HG03457 (cell line): ENCODE data around the gene STOML2.

ENCODE experiments used
- ATAC-seq: cut with Tn5 transposase; IDR thresholded peaks from one replicate; pipeline ENCODE4 v1.9.1; 2021; ENCODE audit warnings: moderate number of reproducible peaks; ENCODE audit not compliant: unreplicated experiment

STOML2 gene

DNA sequence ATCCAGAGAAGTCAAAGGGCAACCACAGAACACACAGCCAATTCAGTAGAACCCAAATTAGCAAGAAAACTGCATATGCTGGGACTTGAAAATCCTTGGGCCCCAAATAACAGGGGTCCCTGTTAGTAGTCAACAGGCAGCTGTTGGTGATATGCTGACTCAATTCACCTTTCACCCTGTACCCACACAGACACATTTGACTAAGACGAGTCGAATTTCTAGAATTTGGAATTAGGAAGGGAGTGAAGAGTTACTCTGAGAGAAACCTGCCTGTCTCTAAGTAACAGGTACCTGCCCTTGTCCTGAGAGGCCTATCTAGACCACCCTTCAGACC is 29.7 kb downstream of the STOML2 start:
- ATAC-seq = no peak

DNA sequence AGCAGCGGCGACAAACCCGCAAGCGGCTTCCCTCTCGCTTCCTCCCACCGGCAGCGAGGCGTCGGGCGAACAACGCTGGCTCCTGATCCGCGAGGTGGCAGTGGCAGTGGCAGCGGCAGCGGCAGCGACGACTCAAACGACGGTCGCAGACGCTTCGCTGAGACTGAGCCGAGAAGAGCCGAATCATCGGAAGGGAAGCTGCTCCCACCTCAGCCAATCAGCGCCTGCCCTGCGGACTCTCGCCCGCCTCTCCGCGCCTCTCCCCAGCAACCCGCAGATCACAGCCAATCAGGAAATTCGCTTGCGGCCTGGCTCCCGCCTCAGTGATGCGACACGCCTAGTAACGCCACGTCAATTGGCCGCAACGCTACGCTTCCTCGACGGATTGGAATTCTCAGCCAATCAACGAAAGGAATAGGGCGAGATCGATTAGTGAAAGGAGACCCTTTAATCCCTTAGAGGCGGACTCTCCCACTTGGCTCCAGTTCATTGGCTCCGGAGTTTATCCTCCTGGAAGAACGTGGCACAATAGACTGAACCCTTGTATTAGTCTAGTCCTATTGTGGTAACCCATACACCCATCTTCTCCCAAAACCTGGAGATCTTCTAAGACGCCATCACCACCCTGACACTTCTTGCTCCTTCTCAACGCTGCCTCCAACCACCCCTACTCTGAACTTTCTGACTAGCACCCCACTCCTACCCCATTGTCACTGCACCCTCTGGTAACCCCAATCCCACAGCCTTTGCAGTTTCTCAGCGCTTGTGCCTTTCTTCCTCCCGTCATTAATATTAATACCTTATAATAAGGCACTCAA is 30.3 kb downstream of the STOML2 start, which contains the start of gene VCP:
Gene VCP, minus strand, starts transcription at position 165 of the 818 bp plus-strand sequence. CDS start 272 bp downstream, outside the sequence.
- ATAC-seq = peak; percentile 64

DNA sequence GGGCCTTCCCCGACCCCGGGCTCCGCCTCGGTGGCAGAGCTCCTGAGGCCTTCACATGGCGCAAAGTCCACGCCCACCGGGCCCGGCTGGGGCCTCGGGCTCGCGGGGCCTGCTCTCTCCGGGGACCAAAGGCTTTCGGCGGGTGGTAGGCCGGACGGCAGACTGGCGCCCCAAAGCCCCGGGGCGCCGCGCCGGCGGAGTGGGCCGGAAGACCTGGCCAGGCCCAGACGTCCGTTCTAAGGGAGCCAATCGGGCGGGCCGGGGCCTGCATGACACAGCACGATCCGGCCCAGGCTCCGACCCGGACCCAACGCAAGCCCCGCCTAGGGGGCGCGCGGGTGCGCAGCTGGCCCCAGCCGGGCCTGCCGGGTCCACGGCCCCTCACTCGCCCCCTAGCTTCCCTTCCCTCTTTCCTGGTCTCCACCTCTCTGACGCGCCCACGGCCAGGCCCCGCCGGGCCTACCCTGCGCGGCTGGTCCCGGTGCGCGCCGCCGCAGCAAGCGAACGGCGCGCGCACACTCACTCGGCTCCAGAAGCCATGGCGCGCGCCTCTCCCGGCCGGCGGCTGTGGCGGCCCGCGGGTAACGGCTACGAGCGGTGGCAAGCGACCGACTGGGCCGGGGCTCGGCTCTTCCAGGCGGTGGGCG is 31.0 kb downstream of the STOML2 start:
- ATAC-seq = peak; percentile 33

DNA sequence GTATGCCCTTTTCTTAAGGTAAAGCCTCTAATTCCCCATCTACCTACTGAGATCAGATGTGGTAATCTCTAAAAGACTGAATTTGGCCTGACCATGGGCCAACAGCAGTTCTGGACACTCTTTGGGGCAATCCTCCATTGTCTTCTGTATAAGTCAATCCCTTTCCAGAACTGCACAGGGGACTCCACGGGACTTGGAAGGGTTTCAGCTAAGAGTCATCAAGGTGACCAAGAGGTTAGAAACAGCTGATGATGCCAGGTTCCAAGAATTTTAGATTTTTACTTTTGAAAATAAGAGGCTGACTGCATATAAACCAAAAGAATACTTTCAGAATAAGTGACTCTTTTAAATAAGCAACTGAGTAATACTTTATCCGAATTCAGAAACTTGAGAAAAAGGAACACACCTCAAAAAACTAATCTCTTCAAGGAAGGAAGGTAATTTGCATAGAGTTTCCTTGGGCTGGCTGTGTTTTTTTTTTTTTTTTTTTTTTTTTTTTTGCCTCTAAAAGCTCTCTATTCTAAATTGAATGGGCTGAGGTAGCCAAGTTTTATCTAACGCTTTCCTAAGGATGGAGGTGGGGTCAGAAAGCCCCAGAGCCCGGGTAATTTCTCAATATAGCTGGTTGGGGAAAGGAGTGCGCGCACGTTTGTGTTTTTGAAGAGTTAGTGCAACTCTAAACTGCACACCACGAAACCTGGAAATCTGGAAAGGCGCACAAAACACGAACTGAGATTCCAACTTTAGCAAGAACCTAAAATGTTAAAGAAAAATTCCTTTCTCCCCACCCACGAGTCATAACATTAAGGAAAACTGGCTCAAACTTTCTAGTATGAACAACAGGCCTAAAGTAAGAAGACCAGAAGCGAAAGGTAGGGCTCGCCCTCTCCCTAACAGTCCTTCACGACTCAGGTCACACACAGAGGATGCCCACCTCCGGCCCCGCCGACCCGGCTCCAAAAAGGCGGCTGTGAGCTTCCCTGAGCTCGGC is 31.8 kb downstream of the STOML2 start:
- no peak for ATAC-seq

DNA sequence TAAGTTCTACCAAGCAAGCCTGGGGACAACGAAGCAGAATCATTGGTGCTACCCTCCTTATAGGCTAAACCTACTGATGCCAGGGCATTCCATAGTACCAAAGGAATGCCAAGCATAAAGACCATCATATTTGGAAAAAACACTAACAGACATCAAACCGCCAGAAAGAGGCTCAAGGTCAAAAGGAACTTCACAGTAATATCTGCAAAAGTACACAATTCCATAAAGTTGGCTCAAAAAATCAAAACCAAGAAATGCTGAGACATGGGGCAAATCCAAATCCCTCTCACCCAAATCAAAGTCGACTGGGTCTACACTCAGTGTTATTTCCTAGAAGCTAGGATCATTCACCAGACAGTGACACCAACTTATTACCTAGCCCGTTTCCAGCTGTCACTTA is 33.9 kb downstream of the STOML2 start:
- no peak for ATAC-seq

DNA sequence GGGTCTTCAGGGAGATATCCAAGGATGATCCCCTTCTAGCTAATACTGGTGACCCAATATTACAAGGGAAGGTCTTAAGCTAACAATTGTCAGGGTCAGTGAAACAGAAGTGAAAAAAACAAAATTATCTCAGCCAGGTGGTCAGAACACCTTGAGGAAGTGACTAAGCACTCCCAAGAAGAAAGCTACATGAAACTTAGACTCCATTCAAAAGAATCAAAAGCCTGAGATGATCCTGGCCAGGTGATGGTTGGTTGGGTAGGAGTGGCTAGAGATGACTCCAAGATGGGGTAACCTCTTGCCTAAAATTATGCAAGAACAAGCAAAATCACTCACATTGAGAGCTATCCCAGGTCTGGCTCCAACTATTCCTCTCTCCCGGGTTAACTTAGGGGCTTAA is 35.9 kb downstream of the STOML2 start:
- no peak for ATAC-seq

DNA sequence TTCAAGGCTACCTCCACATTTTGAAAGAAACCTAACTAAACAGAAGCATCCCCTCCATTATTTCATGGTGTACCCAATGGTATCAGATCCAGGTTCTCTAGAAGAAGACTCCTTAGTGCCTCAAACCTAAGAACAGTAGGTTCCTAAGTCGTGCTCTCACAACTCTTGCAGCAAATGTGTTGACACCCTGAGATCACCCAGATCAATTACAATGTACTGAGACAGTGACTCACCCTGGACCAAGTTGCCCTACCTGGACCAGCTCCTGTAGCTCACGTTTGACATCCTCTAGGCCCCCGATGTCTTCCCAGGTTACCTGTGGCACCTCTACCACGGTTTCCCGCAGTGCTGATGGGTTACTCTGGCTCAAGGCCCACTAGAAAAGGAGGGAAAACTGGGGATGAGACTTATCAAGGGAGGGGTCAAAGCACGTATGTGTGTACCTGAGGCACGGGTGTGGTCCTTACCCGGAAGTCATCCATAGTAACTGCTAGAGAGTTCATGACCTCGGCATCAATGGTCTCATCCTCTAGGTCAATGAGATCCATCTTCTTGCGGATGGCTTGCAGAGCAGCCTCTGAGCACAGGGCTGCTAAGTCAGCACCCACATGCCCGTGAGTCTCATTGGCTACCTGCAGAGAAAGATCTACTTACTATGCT is 42.3 kb downstream of the STOML2 start:
- ATAC-seq = no peak

DNA sequence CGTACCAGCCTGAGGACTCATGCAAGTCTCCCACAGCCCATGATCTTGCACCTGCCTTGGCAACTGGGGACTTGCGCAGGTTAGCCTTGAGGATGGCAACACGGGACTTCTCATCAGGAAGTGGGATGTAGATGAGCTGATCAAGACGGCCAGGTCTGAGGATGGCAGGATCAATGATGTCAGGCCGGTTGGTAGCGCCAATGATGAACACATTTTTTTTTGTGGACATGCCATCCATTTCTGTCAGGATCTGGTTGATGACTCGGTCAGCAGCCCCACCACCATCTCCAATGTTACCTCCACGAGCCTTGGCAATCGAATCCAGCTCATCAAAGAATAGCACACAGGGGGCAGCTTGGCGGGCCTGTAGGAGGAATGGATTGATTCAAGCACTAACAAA is 43.5 kb downstream of the STOML2 start:
- ATAC-seq = no peak

DNA sequence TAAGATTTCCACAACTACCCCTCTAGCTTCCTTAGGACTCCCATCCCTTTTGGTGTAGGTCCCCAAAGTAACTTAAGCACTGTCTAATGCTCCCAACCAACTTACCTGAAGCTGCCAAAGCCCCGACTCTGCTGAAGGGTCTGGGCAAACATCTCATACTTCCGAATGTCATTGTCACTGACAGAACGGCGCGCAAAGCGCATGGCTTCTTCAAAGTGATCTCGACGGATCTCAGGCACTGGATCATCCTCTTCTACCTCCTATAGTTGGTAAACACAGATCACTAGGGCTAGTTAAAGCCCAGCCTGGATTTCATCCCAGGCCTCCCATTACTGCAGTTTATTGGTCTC is 45.7 kb downstream of the STOML2 start:
- ATAC-seq = no peak

DNA sequence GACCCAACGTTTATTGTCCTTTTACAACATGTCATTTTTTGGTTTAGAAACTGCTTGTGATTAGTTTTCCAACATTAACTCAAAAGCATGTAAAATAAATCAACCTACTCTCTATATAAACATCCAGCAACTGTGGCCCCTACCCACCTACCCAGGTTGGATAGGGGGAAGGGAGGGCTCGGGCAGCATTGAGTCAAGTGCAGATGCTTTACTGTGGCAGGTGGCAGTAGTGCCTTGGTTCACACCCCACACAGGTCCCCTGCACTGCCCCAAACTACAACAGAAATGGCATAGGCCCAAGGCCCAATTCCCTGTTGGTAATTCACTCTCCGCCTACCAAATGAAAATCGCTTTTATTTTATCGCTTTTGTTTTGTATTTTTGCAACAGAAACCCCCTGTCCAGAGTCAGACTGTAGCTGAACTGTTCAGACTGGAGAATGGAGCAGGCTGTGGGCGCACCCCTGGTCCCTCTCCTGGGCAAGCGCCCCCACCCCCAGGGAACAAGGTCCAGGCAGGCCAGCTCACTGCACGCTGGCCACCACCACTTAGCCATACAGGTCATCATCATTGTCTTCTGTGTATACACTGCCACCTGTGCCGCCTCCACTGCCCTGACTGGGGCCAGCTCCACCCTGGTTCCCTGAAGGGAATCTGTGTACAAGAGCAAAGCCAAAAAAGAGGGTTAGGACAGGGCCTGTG is 46.2 kb downstream of the STOML2 start:
- ATAC-seq = no peak

DNA sequence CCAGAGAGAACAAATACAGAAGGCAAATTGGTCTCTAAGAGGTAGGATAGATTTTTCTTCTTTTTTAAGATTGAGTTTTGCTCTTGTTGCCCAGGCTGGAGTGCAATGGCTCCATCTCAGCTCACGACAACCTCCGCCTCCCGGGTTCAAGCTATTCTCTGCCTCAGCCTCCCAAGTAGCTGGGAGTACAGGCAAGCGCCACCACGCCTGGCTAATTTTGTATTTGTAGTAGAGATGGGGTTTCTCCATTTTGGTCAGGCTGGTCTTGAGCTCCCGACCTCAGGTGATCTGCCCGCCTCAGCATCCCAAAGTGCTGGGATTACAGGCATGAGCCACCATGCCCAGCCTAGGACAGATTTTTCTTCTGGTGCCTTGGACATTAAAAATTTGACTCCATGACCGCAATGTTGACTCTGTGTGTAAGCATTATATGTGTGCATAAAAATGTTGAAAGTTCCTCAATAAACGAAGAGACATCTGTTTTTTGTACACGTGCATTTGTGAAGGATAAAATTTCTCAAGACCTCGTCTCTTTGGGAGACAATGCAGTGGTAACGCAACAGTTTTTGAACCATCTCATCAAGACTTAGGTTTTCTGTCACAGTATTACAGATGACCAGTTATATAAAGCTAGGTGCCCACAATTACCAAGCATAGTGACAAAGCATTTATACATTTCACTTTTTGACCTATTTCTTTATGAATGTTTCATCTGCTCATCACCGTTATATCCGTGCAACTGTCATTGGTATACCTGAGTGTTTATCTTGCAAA is 47.9 kb downstream of the STOML2 start:
- no peak for ATAC-seq

DNA sequence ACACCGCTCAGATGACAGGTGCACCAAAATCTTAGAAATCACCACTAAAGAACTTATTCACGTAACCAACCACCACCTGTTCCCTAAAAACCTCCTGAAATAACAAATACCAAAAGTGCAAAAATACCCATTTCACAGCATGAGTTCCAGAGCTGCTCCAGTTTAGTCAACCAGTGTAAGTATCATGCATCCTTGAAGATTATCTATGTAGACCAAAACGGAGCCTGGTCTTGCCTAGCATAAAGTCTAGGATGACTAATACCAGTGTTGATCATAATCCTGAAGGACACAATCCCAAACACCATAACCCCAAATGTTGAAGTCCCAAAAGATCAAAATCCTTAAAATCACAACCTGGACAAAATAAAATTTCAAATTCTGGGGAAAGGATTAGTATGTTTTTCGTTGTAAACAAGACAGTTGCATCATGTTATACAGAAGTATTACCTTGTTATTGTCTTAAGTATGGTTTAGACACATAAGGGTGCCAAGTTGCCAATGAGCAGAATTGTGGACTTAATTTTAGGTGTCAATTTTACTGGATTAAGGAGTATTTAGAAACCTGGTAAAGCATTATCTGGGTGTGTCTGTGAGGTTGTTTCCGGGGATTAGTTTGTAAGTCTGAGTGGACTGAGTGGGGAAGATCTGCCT is 48.6 kb downstream of the STOML2 start:
- no peak for ATAC-seq

DNA sequence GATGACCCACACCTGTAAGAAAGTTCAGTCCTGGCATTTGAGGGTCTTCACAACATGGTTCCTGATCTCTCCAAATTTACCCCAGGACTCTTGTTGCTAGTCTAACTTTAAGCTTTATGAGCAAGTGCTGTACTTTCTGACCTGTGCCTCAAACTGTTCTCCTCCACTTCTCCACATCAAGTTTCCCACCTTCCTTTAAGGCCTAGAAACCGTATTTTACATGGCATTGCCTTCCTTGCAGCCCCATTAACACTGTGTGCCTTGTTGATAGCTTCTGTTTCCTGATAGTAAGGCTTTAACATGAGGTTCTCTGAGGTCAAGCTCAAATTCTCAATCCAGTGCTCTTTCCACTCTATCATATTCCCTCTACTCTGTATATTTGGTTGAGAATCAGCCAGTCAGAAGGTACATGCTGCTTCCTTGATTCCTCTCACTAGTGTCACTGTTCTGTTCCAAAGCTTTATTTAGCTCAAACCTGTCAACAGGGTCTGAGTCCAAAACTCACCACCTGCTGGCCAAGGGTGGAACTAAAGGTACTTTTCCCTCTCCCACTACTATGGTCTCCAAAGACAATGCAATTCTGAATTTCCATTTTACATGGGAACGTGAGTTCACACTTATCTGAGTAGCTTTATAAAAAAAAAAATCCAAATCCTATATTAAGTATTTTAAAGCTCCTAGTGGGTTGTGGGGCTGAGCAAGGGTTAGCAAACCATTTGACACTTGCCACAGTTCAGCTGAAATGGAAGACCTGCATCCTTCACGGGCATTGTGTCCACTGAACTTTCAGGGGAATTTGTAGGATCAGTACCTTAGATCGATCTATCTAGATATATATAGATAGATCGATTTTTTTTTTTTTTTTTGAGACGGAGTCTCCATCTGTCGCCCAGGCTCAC is 51.6 kb downstream of the STOML2 start:
- no peak for ATAC-seq
